Mammary epithelial cell (primary cell): ENCODE results near the gene MDGA2.

Experiments
- CTCF ChIP-seq, 2 donors: IDR thresholded peaks in 1 of 2; conservative IDR thresholded peaks in 1 of 2; 2 replicates each; pipeline ENCODE4 v1.5.1; 2011 to 2012; ENCODE audit warnings: inconsistent platforms in 2 of 2, low read length in 2 of 2, mild to moderate bottlenecking in 2 of 2, control low read depth in 1 of 2, low read depth in 1 of 2; ENCODE audit not compliant: insufficient read depth in 1 of 2; ENCODE audit errors: extremely low read depth in 1 of 2
- EZH2 ChIP-seq: IDR thresholded peaks from 2 replicates; pipeline ENCODE4 v1.6.1; 2012; ENCODE audit warnings: low read length, inconsistent platforms, borderline replicate concordance

GRCh38 chr14:47189911-47190484 lies 485.4 kb downstream of the MDGA2 start:
- TF ChIP-seq CTCF (conservative IDR thresholded peaks at IDR 0.05 in 1 of 2, IDR thresholded peaks at IDR 0.05 in 1 of 2; ENCODE audit: extremely low read depth in 1 of 2, insufficient read depth in 1 of 2, low read depth in 1 of 2, low read length in 2 of 2) (no peak), EZH2 (no peak)
